Right forelimb (tissue), 1 donor: Measurements from ENCODE around the gene HS3ST6.
"Not testable (repeated sequence)": the region's sequence is repeated elsewhere in the genome, so short reads cannot be mapped to it uniquely, and the experiment has no call there.

Experiments used
- DNase-seq: peaks from one replicate; pipeline ENCODE4 v3.0.0-alpha.2; 2018

The HS3ST6 gene

GRCh38 chr16:1924095-1924494 lies 5.9 kb upstream of the HS3ST6 start:
- DNase-seq: no peak

GRCh38 chr16:1923299-1924034 lies 5.3 kb upstream of the HS3ST6 start:
- peak; percentile 75 for DNase-seq

DNA sequence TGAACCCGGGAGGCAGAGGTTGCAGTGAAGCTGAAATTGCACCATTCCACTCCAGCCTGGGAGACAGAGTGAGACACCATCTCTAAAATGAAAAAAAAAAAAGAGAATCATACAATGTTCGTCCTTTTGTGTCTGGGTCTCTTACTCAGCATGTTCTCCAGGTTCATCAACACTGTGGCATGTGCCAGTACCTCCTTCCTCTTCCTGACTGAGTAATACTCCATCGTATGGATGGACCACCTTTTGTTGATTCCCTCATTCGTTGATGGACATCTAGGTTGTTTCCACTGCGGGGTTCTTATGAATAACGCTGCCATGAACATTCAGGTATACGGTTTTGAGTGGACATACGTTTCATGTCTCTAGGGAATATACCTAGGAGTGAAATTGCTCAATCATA lies 4.1 kb upstream of the HS3ST6 start:
- no peak for DNase-seq

DNA sequence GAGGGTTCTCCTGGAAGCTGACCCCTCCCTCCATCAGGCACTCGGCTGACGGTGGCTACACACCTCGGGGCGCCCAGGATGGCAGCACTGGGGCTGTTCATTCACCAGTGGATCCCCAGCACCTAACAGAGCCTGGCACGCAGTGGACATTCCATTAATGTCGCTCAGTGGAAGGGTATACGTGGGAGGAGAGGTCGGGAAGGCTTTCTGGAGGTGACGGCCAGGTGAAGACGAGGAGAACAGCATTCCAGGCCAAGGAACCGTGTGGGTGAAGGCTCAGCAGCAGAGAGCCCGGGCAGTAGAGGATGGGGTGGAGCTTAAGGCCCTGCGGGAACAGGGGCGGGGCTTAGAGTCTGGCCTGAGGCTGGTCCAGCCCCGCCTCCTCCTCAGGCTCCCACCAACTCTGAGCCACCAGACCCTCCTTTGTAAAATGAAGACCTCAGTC lies 2.5 kb upstream of the HS3ST6 start:
- no peak for DNase-seq

- DNase-seq: not testable (repeated sequence)
Measured at GRCh38 chr16:1920122-1920521, 1.9 kb upstream of the HS3ST6 start.

GRCh38 chr16:1919327-1919998 lies 1.2 kb upstream of the HS3ST6 start:
- DNase-seq: no peak

GRCh38 chr16:1917665-1918350 lies 407 bp downstream of the HS3ST6 start:
- DNase-seq: no peak

GRCh38 chr16:1917056-1917664 lies 1.1 kb downstream of the HS3ST6 start:
- DNase-seq: no peak

DNA sequence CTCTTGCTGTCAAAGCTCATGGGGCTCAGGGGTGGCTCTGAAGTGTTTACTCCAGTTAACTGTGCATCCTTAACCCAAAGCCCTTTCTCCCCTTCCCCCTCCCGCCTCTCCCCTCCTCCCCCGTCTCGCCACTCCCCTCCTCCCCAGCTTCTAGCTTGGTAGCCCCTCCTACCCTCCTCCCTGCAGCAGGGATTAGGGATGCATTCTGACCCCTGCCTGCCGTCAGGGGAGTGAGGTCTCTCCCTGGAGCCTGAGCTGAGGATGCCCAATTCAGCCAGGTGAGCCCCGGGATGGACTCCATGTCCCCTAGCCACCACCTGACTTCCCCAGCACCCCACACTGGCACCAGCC lies 1.6 kb downstream of the HS3ST6 start:
- DNase-seq: no peak

DNA sequence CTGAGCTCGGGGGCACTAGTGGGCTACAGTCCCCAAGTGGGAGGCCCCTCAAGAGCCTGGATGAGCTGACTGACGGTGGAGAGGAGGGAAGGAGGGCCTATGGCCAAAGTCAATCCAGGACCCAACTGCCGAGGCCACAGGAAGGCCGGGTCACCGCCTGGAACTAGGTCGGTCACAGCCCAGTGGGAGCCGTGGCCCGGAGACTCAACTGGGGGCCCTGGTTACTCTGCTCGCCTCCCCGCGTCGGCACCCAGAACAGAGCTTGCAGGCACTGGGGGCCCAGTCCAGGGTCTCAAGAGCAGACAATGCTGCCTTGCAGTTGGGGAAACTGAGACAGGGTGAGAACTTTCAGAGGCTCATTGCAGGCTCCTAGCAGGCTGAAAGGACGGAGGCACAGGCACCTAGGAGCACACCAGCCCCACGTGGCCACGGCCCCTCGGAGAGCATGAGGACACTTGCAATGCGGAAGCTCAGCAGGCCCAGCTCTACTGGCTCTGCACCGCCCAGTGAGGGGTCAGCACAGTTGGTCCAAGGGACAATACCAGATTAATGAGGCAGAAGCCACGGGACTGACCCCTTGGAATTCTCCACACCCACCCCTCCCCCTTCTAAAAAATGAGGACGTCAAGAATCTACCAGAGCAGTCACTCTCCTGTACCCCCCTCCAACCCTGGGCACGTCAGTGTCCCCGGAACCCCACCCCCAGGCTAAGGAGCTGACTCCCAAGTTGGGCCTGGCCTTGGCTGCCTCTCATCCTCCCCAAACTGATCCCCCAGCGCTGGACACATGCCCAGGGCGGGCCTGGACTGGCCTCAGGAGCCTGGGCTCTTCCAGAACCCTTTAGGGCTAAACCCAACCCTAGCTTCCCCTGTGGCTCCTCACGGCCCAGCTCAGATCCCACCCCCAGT lies 2.2 kb downstream of the HS3ST6 start:
- DNase-seq: no peak

DNA sequence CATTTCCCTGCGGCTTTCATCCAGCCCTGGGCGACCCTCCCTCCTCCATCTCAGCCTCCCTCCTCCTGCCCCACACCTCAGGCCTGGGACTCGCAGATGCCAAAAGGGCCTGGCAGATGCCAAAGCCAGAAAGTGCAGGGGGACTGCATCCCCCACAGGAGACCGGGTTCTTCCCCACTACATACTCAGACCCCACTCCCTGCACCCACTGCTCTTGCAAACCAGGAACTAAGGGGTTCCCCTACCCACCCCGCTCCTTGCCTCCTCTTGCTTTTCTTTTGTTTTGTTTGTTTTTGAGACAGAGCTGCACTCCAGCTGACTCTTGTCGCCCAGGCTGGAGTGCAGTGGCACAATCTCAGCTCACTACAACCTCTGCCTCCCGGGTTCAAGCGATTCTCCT lies 3.2 kb downstream of the HS3ST6 start:
- DNase-seq: no peak

- DNase-seq: no peak
Measured at GRCh38 chr16:1914084-1914608, 4.1 kb downstream of the HS3ST6 start.

DNA sequence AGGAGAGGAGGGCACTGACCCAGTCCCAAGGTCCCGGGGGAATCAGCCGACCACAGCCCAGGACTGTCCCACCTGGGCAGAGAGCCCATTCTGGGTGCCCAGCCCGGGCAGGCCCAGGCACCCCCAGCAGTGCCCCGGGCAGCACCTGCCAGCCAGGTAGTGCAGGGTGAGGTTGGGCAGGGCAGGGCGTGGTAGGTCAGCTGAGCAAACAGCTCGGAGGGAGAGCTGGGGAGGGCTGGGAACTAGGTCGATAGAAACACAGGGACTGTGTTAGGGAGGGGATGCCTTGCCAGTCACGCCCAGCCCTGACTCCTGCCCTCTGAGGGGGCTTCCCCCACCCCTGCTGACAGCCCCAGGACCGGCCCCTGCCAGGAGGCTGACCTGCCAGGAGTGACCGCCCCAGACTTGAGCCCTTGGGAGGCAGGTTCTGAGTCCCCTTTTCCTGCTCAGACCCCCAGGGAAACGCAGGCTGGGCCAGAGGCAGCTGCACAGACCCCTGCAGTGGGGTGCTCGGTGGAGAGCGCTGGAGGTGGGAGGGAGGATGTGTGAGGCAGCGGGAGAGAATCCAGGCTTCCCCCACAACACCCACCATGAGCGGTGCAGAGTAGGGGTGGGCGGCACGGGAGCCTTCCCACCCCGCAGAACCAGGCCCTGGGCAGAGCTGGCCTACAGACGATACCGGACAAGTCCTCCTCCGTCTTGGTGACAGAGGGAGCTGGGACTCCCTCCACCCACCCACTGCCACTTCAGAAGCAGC lies 4.7 kb downstream of the HS3ST6 start:
- no peak for DNase-seq

GRCh38 chr16:1912215-1912543 lies 6.0 kb downstream of the HS3ST6 start:
- no peak for DNase-seq

DNA sequence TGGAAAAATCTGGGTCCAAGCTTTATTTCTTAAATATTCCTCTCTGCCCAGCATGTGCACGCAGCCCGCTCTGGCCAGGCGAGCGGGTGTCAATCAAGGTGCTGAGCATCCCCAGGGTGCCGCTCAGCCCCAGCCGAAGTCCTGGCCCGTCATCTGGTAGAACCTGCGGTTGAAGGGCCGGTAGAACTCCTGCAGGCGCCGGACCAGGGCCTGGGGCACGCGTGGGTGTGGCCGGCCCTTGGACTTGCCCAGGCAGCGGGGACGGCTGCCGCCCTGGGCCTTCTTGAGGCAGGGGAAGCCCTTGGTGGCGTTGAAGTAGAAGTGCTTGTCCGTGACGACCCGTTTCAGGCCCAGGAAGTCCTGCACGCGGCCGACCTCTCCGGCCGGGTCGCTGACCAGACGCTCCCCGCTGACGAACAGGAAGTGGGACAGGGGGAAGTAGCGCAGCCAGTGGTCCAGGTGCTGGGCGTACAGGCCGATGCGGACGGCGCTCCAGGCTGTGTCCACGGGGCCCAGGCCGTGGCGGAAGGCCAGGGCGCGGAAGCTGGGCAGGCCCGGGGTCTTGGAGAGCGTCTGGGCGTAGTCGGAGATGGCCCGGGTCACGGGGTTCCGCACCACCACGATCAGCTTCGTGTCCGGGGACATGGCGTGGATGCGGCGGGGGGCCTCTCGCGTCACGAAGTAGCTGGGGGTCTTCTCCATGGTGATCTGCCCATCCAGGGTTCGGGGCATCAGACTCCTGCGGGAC lies 6.6 kb downstream of the HS3ST6 start:
- peak; percentile 37 for DNase-seq

DNA sequence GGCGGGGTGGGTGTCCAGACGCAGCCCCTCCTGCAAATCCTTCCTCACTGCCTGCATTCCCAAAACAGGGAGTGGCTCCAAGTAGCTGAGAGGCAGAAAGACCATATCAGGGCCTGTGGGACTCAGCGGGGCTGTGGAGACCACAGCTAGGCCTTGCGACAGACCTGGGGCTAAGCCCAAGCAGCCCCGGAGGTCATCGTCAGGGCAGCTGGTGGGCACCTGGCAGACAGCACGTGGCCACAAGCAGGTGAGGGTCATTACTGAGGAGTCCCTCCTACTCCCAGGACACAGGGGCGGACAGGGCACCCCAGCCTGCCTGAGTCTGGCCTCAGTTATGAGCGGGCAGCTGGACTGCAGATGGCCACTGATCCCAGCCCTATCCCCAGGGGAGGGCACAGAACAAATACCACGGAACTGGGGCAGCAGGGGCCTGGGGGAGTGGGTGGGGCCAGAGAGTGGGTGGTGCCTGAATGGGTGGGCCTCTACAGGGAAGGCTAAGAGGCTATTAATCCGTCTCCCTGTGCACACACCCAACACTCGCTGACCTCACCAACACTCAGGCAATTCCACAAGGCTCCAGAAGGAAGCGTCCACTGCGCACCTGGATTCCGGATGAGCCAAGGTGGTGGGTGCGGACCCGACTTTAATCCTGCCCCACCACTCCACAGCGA lies 8.5 kb downstream of the HS3ST6 start:
- no peak for DNase-seq

DNA sequence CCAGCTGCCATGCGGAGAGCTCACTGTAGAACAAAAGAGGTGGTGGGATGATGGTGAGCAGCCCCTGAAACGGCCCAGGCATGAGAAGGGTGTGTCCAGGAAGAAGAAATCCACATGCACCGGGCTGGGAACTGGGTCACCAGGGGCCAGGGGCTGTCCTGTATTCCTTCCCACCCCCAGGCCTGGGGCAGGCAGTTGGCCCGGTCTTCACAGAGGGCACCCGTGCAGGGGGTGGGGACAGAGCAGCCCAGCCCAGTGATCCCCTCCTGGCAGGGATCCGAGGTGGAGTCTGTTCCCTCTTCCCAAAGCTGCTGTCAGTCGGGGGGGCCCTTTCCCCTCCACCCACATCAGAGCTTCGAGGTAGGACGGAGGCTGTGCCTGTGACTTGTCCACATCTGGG lies 9.2 kb downstream of the HS3ST6 start:
- DNase-seq: no peak

- DNase-seq: no peak
Measured at GRCh38 chr16:1908184-1908583, 10.0 kb downstream of the HS3ST6 start.

DNA sequence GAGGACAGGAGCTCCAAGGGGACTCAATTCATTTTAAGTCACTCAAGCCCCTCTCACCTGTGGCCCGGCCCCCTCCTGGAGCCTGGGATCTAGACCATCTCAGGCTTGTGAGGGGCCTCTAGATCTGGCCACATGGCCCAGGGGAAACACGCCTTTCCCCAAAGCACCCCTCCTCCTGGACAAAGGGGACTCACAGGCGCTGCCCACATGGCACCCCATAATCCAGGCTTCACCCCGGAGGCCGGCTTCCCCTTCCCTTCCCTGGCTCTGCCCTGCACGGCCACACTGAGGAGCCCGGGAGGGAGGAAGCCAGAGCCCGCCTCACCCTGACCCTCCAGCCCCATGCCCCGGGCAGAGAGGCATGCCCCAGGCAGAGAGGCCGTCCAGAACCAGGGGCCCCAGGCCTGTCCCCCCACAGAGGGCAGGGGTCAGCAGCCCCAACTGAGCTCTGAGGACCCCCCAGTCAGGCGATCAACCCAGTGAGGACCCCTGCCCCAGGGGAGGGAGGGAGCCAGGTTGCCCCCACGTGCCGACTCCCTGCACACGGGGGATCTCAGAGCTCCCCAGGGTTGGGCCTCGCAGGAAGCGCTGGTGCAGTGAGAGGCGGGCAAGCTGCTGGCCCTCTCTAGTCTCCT lies 10.9 kb downstream of the HS3ST6 start:
- no peak for DNase-seq

DNA sequence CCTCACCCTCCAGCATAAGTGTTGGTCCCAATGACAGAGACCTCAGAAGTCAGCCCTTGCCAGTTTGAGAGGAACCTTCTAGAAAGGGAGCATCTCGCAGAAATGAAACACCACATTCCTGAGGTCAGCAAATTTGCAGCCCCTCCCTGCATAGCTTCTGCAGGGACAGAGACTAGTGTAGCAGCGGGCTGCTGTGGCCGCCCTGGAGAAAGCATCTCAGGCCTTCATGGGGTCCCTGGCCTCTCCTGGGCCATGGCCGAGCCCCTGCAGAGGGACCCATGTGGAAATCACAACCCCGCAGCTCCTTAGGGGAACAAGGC lies 11.4 kb downstream of the HS3ST6 start:
- no peak for DNase-seq
